IPS-20b (cell line): ENCODE measurements around the gene SOX9.

Experiments
- H3K27ac ChIP-seq: one replicate; pipeline ENCODE4 v1.5.1; 2013; ENCODE audit warnings: low read length
- H3K27me3 ChIP-seq: 2 replicates; pipeline ENCODE4 v1.6.1; 2013; ENCODE audit warnings: mild to moderate bottlenecking, low read length, inconsistent platforms; ENCODE audit not compliant: insufficient read depth
- H3K36me3 ChIP-seq: 2 replicates; pipeline ENCODE4 v1.6.1; 2013; ENCODE audit warnings: low read depth, mild to moderate bottlenecking, inconsistent platforms, low read length, moderate library complexity; ENCODE audit not compliant: insufficient read depth
- H3K4me1 ChIP-seq: 2 replicates; pipeline ENCODE4 v1.6.1; 2013; ENCODE audit warnings: mild to moderate bottlenecking, control low read depth, inconsistent platforms, low read length, moderate library complexity; ENCODE audit not compliant: insufficient read depth
- H3K4me3 ChIP-seq: 2 replicates; pipeline ENCODE4 v1.5.1; 2013; ENCODE audit warnings: mild to moderate bottlenecking, low read length, inconsistent platforms
- H3K9ac ChIP-seq: 2 replicates; pipeline ENCODE4 v1.6.1; 2013; ENCODE audit warnings: low read depth, mild to moderate bottlenecking, inconsistent platforms, low read length, moderate library complexity
- H3K9me3 ChIP-seq: 2 replicates; pipeline ENCODE4 v1.6.1; 2013; ENCODE audit warnings: mild to moderate bottlenecking, low read depth, low read length, inconsistent platforms; ENCODE audit not compliant: insufficient read depth

Gene SOX9

GRCh38 chr17:72150632-72151460, 30.0 kb downstream of the SOX9 start:
- Histone ChIP-seq H3K27me3 (no peaks in the 10 kb centered on the region), H3K9ac (peak overlapping the region; percentile 72; the same call in 1 of the 2 replicates), H3K36me3 (no peaks in the 10 kb centered on the region), H3K27ac (peak overlapping the region; percentile 80), H3K4me1 (peaks cover 22% of the 10 kb centered on the region), H3K4me3 (peak overlapping the region; percentile 23; the same call in 1 of the 2 replicates), H3K9me3 (no peaks in the 10 kb centered on the region)

DNA sequence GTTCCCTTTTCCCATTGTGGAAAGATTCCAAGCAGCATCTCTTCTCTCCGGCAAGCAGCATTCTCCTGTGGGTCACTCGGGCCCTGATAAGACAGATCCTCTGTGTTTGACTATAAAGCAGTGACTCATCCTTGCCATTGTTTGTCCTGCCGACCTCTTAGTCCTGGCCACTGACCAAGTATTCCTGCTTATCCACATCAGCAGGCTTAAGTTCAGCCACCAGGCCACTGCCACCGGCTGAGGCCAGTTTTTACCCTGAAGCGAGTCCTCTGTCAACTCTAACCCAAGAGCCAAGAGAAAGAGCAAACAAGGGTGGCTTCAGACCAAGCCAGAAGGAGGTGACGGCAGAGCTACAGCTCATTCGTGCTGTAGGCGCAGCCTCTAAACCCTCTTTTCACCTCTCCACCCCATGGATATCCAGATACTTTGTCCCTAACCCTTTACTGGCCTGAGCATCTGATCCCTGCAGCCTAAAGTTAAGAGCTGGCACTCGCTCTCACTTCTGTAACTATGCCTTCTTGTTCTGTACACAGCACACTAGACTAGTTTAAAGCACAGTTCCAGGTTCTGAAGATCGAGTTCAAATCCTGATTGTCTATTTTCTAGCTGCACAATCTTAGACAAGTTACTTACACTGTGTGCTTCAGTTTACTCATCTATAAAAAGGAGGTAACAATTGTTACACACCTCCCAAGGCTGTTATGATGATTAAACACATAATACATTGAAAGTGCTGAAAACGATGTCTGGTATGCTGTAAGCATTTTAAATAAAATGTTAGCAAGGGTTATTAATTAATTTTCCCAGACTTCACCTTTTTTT, 31.0 kb downstream of the SOX9 start:
- H3K27ac ChIP-seq: peak overlapping the region; percentile 80
- no peaks in the 10 kb centered on the region for H3K27me3 ChIP-seq
- no peaks in the 10 kb centered on the region for H3K36me3 ChIP-seq
- peak overlapping the region; percentile 72; the same call in 1 of the 2 replicates for H3K9ac ChIP-seq
- no peaks in the 10 kb centered on the region for H3K9me3 ChIP-seq
- peaks cover 22% of the 10 kb centered on the region for H3K4me1 ChIP-seq
- peak overlapping the region; percentile 21; the same call in 1 of the 2 replicates for H3K4me3 ChIP-seq

GRCh38 chr17:72152387-72152929, 31.6 kb downstream of the SOX9 start:
- Histone ChIP-seq H3K4me3 (no peak overlapping the region), H3K4me1 (peaks cover 22% of the 10 kb centered on the region), H3K9me3 (no peaks in the 10 kb centered on the region), H3K36me3 (no peaks in the 10 kb centered on the region), H3K27ac (peak overlapping the region; percentile 80), H3K27me3 (no peaks in the 10 kb centered on the region), H3K9ac (peak overlapping the region; percentile 72; the same call in 1 of the 2 replicates)

- Histone ChIP-seq H3K36me3 (no peaks in the 10 kb centered on the region), H3K27ac (no peak overlapping the region), H3K9ac (no peak overlapping the region), H3K9me3 (no peaks in the 10 kb centered on the region), H3K4me3 (no peak overlapping the region), H3K27me3 (no peaks in the 10 kb centered on the region), H3K4me1 (no peaks in the 10 kb centered on the region; the same call in 1 of the 2 replicates)
These were observed 38.4 kb downstream of the SOX9 start for GRCh38 chr17:72158895-72159885.

DNA sequence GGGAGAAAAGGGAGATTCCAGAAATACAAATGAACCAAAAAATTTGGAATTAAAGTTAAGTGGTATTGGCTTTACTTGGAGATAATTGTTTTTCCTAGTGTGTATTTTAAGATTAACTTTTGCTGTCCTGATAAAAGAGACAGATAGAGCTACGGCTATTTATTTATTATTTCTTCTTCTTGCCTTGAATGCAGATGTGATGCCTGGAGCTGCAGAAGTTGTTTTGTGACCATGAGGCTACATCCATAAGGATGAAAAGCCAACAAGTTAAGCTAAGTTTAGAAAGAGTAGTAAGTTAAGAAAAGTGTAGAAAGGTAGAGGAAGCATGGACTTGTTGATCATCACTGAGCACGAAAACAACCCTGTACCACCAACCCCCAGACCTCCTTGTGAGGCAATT, 41.7 kb downstream of the SOX9 start:
- H3K36me3 ChIP-seq: no peaks in the 10 kb centered on the region
- H3K9me3 ChIP-seq: no peaks in the 10 kb centered on the region
- H3K4me3 ChIP-seq: no peak overlapping the region
- H3K27me3 ChIP-seq: no peaks in the 10 kb centered on the region
- H3K9ac ChIP-seq: no peak overlapping the region
- peaks cover 19% of the 10 kb centered on the region; the same call in 1 of the 2 replicates for H3K4me1 ChIP-seq
- H3K27ac ChIP-seq: no peak overlapping the region

- no peak overlapping the region for H3K4me3 ChIP-seq
- H3K36me3 ChIP-seq: no peaks in the 10 kb centered on the region
- H3K27me3 ChIP-seq: no peaks in the 10 kb centered on the region
- H3K27ac ChIP-seq: no peak overlapping the region
- peaks cover 19% of the 10 kb centered on the region; the same call in 1 of the 2 replicates for H3K4me1 ChIP-seq
- H3K9ac ChIP-seq: no peak overlapping the region
- no peaks in the 10 kb centered on the region for H3K9me3 ChIP-seq
These were observed 42.7 kb downstream of the SOX9 start for GRCh38 chr17:72163474-72163873.

DNA sequence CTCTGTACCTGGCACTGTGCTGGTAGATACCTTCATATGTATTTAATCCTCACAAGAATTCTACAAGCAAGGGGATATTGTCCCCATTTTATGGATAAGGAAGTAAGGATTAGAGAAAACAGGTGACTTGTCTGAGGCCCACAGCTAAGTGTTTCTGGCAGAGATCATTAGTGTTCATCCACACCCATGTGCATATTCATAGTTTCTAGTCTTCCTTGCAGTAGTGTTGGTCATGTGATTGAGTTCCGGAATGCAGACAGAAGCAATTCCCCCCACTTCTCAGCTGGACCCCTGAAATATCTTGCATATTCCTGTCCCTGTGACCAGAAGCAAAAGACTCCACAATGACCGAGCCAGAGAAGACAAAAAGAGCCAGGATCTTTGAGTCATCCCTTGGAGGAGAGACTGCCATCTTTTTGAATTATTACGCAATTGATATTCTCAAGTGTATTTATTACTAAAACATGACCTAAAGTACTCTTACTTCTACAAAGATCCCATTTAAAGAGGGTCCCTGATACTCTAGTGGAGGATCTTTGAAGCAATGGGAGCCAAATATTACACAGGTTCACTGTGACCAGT, 43.4 kb downstream of the SOX9 start:
- H3K27ac ChIP-seq: no peak overlapping the region
- no peak overlapping the region for H3K4me3 ChIP-seq
- no peaks in the 10 kb centered on the region for H3K36me3 ChIP-seq
- H3K9me3 ChIP-seq: no peaks in the 10 kb centered on the region
- peaks cover 19% of the 10 kb centered on the region; the same call in 1 of the 2 replicates for H3K4me1 ChIP-seq
- H3K9ac ChIP-seq: no peak overlapping the region
- H3K27me3 ChIP-seq: no peaks in the 10 kb centered on the region

- no peak overlapping the region for H3K9ac ChIP-seq
- H3K27ac ChIP-seq: no peak overlapping the region
- peak overlapping the region; percentile 32; the same call in 1 of the 2 replicates for H3K4me3 ChIP-seq
- H3K4me1 ChIP-seq: peaks cover 19% of the 10 kb centered on the region; the same call in 1 of the 2 replicates
- no peaks in the 10 kb centered on the region for H3K27me3 ChIP-seq
- no peaks in the 10 kb centered on the region for H3K36me3 ChIP-seq
- H3K9me3 ChIP-seq: no peaks in the 10 kb centered on the region
These were observed 44.5 kb downstream of the SOX9 start for GRCh38 chr17:72165192-72165866.

GRCh38 chr17:72165867-72166439, 45.1 kb downstream of the SOX9 start:
- Histone ChIP-seq H3K4me3 (no peak overlapping the region; the same call in 1 of the 2 replicates), H3K4me1 (peaks cover 19% of the 10 kb centered on the region; the same call in 1 of the 2 replicates), H3K9ac (no peak overlapping the region), H3K36me3 (no peaks in the 10 kb centered on the region), H3K9me3 (no peaks in the 10 kb centered on the region), H3K27ac (no peak overlapping the region), H3K27me3 (no peaks in the 10 kb centered on the region)

DNA sequence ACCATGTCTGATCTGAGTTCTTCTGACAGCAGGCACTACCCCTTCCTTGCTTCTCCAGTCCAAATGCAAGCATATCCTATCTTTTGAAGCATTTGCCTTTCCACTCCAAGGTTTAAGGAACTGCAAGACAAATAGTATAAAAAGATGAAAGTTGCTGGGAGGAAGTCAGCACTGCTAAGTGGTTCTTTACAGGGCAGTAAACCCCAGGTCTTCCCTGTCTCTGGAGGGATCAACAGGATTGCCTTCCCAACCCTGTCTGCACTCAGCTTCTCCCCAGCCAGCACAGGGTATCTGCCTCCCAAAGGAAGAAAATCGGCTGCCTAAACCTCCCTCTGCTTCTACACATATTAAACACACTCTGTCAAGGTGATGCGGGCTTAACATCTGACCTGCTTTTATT, 46.8 kb downstream of the SOX9 start:
- Histone ChIP-seq H3K9ac (no peak overlapping the region), H3K36me3 (no peaks in the 10 kb centered on the region), H3K27ac (no peak overlapping the region), H3K9me3 (no peaks in the 10 kb centered on the region), H3K27me3 (no peaks in the 10 kb centered on the region), H3K4me1 (peaks cover 19% of the 10 kb centered on the region; the same call in 1 of the 2 replicates), H3K4me3 (no peak overlapping the region)
